GM23338 (cell line): ENCODE data around the gene ANO6.

Source experiments
- EZH2 ChIP-seq: fragments of 200-600 bp; sonication (generic); IDR thresholded peaks from one replicate; pipeline ENCODE4 v1.8.0; 2017; ENCODE audit warnings: antibody characterized with exemption, mild to moderate bottlenecking, low read depth; ENCODE audit not compliant: unreplicated experiment
- EZH2phosphoT487 ChIP-seq: fragments of 200-600 bp; sonication (generic); IDR thresholded peaks from one replicate; pipeline ENCODE4 v1.8.1; 2018; ENCODE audit warnings: antibody characterized with exemption; ENCODE audit not compliant: unreplicated experiment
- JUNB ChIP-seq: IDR thresholded peaks from one replicate; pipeline ENCODE4 v1.6.1; 2016; ENCODE audit warnings: antibody characterized with exemption; ENCODE audit not compliant: unreplicated experiment
- POLR2AphosphoS5 ChIP-seq: IDR thresholded peaks from 2 replicates; pipeline ENCODE4 v1.6.1; 2016; ENCODE audit warnings: antibody characterized with exemption, low read depth
- ZNF114 ChIP-seq: fragments of 250-450 bp; sonication (Bioruptor Pico); IDR thresholded peaks from 2 replicates; pipeline ENCODE4 v1.5.0; 2020; ENCODE audit warnings: mild to moderate bottlenecking, moderate library complexity
- TF ChIP-seq, protein P1 (sequence below), 2 experiments: fragments of 200-600 bp in 1 of 2; sonication (generic) in 1 of 2; conservative IDR thresholded peaks; 2 replicates each; pipeline versions ENCODE4 v1.5.1 to v1.6.1; 2016 to 2017; ENCODE audit warnings: antibody characterized with exemption in 2 of 2, low read depth in 2 of 2, mild to moderate bottlenecking in 2 of 2, moderate library complexity in 1 of 2

DNA sequence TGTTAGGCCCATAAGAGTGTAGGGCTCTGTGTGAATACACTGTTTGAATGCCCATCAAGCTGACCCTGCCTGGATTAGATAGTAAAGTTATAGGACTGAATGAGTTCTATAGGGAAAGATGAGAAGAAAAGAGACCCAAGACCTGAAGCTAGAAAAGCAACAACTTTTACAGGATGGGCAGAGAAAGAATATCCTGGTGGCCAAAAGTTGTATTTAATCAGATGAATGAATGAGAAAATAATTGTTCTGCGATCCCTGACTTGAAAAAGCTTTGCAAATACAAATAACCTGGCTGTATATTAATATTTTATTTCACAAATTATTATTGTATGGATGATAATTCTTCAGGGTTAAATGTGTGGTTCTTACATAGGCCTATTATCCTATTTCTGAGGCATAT lies 2.8 kb upstream of the ANO6 start:
- TF ChIP-seq EZH2 (no peak), JUNB (no peak), ZNF114 (CRISPR knock-in tag) (no peak), EZH2phosphoT487 (no peak), POLR2AphosphoS5 (no peak)
- TF ChIP-seq, protein P1, sequence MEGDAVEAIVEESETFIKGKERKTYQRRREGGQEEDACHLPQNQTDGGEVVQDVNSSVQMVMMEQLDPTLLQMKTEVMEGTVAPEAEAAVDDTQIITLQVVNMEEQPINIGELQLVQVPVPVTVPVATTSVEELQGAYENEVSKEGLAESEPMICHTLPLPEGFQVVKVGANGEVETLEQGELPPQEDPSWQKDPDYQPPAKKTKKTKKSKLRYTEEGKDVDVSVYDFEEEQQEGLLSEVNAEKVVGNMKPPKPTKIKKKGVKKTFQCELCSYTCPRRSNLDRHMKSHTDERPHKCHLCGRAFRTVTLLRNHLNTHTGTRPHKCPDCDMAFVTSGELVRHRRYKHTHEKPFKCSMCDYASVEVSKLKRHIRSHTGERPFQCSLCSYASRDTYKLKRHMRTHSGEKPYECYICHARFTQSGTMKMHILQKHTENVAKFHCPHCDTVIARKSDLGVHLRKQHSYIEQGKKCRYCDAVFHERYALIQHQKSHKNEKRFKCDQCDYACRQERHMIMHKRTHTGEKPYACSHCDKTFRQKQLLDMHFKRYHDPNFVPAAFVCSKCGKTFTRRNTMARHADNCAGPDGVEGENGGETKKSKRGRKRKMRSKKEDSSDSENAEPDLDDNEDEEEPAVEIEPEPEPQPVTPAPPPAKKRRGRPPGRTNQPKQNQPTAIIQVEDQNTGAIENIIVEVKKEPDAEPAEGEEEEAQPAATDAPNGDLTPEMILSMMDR (conservative IDR thresholded peaks at IDR 0.05; ENCODE audit: low read depth in 2 of 2) = 0 out of 4 replicates have a peak, but pooled peaks of 1 of the 2 experiments have one; percentile 15
